ENCODE data around the gene CEP170. TPM values are rescaled to one million over a fixed set of nuclear protein-coding genes. Genes with fewer than 3 reads are reported as not detected.
"Not testable (repeated sequence)": the region's sequence is repeated elsewhere in the genome, so short reads cannot be mapped to it uniquely, and the experiment has no call there.

CEP170 gene
- total RNA-seq, 1 experiment from 2014 or later, result 97.7 TPM

- not testable (repeated sequence) for H3K14ac ChIP-seq (ENCODE audit: insufficient read depth, low read length); H3K9ac ChIP-seq (ENCODE audit: extremely low read depth, insufficient read length, low read length); H3K56ac ChIP-seq (ENCODE audit: insufficient read length, low read depth, low read length); DNase-seq; H3K4ac ChIP-seq (ENCODE audit: low read depth, low read length); H3K27ac ChIP-seq (ENCODE audit: insufficient read length, low read depth, low read length); H3K27me3 Mint-ChIP-seq (ENCODE audit: low read depth); H2BK15ac ChIP-seq (ENCODE audit: low read depth, low read length); H3K4me1 Mint-ChIP-seq; H3K9me3 Mint-ChIP-seq; H2BK20ac ChIP-seq (ENCODE audit: low read depth, low read length, poor library complexity, severe bottlenecking); H3T11ph ChIP-seq (ENCODE audit: low read length); H2BK12ac ChIP-seq (ENCODE audit: insufficient read length, low read depth, low read length); H3K79me1 ChIP-seq (ENCODE audit: insufficient read depth, low read depth, low read length, poor library complexity, severe bottlenecking); H3K4me2 ChIP-seq (ENCODE audit: insufficient read depth, insufficient read length, low read length); H4K20me1 ChIP-seq (ENCODE audit: control insufficient read depth, insufficient read depth, insufficient read length); H3K4me3 Mint-ChIP-seq; H2AK5ac ChIP-seq (ENCODE audit: insufficient read length, low read length); H2AFZ ChIP-seq (ENCODE audit: low read length); H4K8ac ChIP-seq (replicated peaks; ENCODE audit: insufficient read length, low read depth, low read length); H4K91ac ChIP-seq (ENCODE audit: insufficient read length, low read depth, low read length); H3K18ac ChIP-seq (ENCODE audit: insufficient read length, low read depth, low read length); H2BK5ac ChIP-seq (ENCODE audit: insufficient read length, low read length); H3K4me1 ChIP-seq (ENCODE audit: insufficient read depth, low read length); H3K23me2 ChIP-seq (ENCODE audit: insufficient read length, low read depth, low read length, poor library complexity, severe bottlenecking); H3K27me3 ChIP-seq (ENCODE audit: insufficient read depth, low read length); H3K79me2 ChIP-seq (ENCODE audit: insufficient read depth, low read length); H2BK120ac ChIP-seq (ENCODE audit: low read depth, low read length, poor library complexity, severe bottlenecking); H4K5ac ChIP-seq (ENCODE audit: insufficient read length, low read depth, low read length); H3K23ac ChIP-seq (ENCODE audit: insufficient read length, low read depth, low read length); H3K9me3 ChIP-seq (ENCODE audit: control insufficient read depth, low read depth, low read length)
- Mint-ChIP-seq H3K36me3 (ENCODE audit: insufficient read depth in 1 of 3, low read depth in 3 of 3) (peaks cover 12 to 24% (median 23%) of the 10 kb centered on the region in 3 experiments), H3K27ac (peak overlapping the region in 1 of 3 experiments; percentile 83; a peak in 3 of 7 replicates)
- no CpG with 5 or more reads among the region's 7 CpGs for WGBS (ENCODE audit: extremely low coverage, insufficient read length, low lambda C conversion rate)
These were observed 104.2 kb downstream of the CEP170 start for GRCh38 chr1:243150906-243151305.

DNA sequence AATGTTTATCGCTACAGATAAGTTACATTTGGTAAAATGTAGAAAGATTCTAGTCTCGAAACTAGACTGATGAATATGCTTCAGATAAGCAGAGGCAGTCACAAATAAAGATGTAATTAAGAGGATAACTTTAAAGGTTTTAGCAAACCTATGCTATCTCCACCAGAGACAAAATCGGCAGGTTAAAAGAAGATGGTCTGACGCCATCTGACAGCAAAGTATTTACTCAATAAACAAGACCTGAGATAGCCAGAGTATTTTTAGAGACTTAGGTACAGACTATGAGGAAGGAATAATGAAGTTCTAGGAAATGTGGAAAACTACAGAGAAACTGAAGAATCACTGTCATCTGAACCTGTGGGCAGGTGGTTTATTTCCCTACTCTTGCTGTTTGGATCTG is 106.0 kb downstream of the CEP170 start:
- H3K4me1 Mint-ChIP-seq; H3K9me3 ChIP-seq (ENCODE audit: control insufficient read depth, low read depth, low read length); H2BK120ac ChIP-seq (ENCODE audit: low read depth, low read length, poor library complexity, severe bottlenecking); H2AK5ac ChIP-seq (ENCODE audit: insufficient read length, low read length); H3K56ac ChIP-seq (ENCODE audit: insufficient read length, low read depth, low read length); H3K9me3 Mint-ChIP-seq; H3K4me3 Mint-ChIP-seq; H4K8ac ChIP-seq (replicated peaks; ENCODE audit: insufficient read length, low read depth, low read length); H3K9ac ChIP-seq (ENCODE audit: extremely low read depth, insufficient read length, low read length); H3K23me2 ChIP-seq (ENCODE audit: insufficient read length, low read depth, low read length, poor library complexity, severe bottlenecking); H2BK12ac ChIP-seq (ENCODE audit: insufficient read length, low read depth, low read length); H3K27ac ChIP-seq (ENCODE audit: insufficient read length, low read depth, low read length); H2BK5ac ChIP-seq (ENCODE audit: insufficient read length, low read length); H2BK15ac ChIP-seq (ENCODE audit: low read depth, low read length); H3K4ac ChIP-seq (ENCODE audit: low read depth, low read length); H3K23ac ChIP-seq (ENCODE audit: insufficient read length, low read depth, low read length); H3K79me1 ChIP-seq (ENCODE audit: insufficient read depth, low read depth, low read length, poor library complexity, severe bottlenecking); H3K79me2 ChIP-seq (ENCODE audit: insufficient read depth, low read length); H3K4me1 ChIP-seq (ENCODE audit: insufficient read depth, low read length); H3K14ac ChIP-seq (ENCODE audit: insufficient read depth, low read length); H3K4me2 ChIP-seq (ENCODE audit: insufficient read depth, insufficient read length, low read length); H3K18ac ChIP-seq (ENCODE audit: insufficient read length, low read depth, low read length); H3K27me3 Mint-ChIP-seq (ENCODE audit: low read depth); H2AFZ ChIP-seq (ENCODE audit: low read length); H3K27me3 ChIP-seq (ENCODE audit: insufficient read depth, low read length); H2BK20ac ChIP-seq (ENCODE audit: low read depth, low read length, poor library complexity, severe bottlenecking); DNase-seq; H4K91ac ChIP-seq (ENCODE audit: insufficient read length, low read depth, low read length); H3T11ph ChIP-seq (ENCODE audit: low read length); H4K5ac ChIP-seq (ENCODE audit: insufficient read length, low read depth, low read length); H4K20me1 ChIP-seq (ENCODE audit: control insufficient read depth, insufficient read depth, insufficient read length): not testable (repeated sequence)
- WGBS (ENCODE audit: extremely low coverage, insufficient read length, low lambda C conversion rate), result no CpG with 5 or more reads among the region's 4 CpGs
- Mint-ChIP-seq H3K27ac (peak overlapping the region in 1 of 3 experiments; percentile 55; a peak in 1 of 7 replicates), H3K36me3 (ENCODE audit: insufficient read depth in 1 of 3, low read depth in 3 of 3) (peaks cover 1 to 11% (median 9%) of the 10 kb centered on the region in 3 experiments; a peak in 5 of 7 replicates)
